Activated CD8-positive, alpha-beta memory T cell treated with anti-CD3 and anti-CD28 coated beads for 36 hours (primary cell): ENCODE results near the gene C1QTNF3. TPM values are rescaled to one million over a fixed set of nuclear protein-coding genes. Genes with fewer than 3 reads are reported as not detected.

Experiments
- CTCF ChIA-PET: fragments of 350-600 bp; sonication (Branson Sonifier 250); formaldehyde crosslinking; loops from one replicate; lab custom pipeline; 2021; ENCODE audit warnings: antibody characterized with exemption; lab: Charles Lee
- POLR2A ChIA-PET: fragments of 350-600 bp; sonication (Branson Sonifier 250); formaldehyde crosslinking; loops from one replicate; lab custom pipeline; 2021; ENCODE audit warnings: antibody characterized with exemption; lab: Charles Lee
- total RNA-seq, 2 experiments: library from RNA; stranded (reverse); gene quantifications; one replicate each; pipeline ENCODE4 v1.2.3, GENCODE V29; 2021

C1QTNF3 gene
- total RNA-seq, 2 experiments from 2014 or later: 0.92 to 1.3 TPM

- ChIA-PET CTCF (no interaction called here), POLR2A (no interaction called here)
These were observed 69.7 kb downstream of the C1QTNF3 start for GRCh38 chr5:33973271-33973670.

GRCh38 chr5:33969572-33970452 is 73.2 kb downstream of the C1QTNF3 start:
- CTCF ChIA-PET: interaction anchor here (1.3 to 2.0 kb wide), 2 partner anchors 381 to 527 kb away, joined by 3 to 8 read pairs; no protein-coding TSS in a partner anchor
- POLR2A ChIA-PET: interaction anchor here (0.6 kb wide), 1 partner anchor 124 kb away, joined by 3 read pairs; no protein-coding TSS in a partner anchor

GRCh38 chr5:33968211-33969005 is 74.6 kb downstream of the C1QTNF3 start:
- POLR2A ChIA-PET: interaction anchor here (0.7 kb wide), 1 partner anchor 69 kb away, joined by 3 read pairs; no protein-coding TSS in a partner anchor
- CTCF ChIA-PET: interaction anchor here (2.0 kb wide), 1 partner anchor 379 kb away, joined by 8 read pairs; no protein-coding TSS in a partner anchor

Other genes with a start within 250 kb of the C1QTNF3 start
- not detected for gene ADAMTS12, start 151.2 kb downstream of the C1QTNF3 start, total RNA-seq
- gene RXFP3, start 106.8 kb downstream of the C1QTNF3 start, total RNA-seq: not detected
- under 1 TPM in 1 of 2 experiments, not detected in 1; 0.27 TPM for gene SLC45A2, start 58.5 kb downstream of the C1QTNF3 start, total RNA-seq
- gene AMACR, start 35.2 kb downstream of the C1QTNF3 start, total RNA-seq: 10 to 100 TPM; 15.8 to 15.9 TPM